ENCODE data around the gene ZBBX.

The ZBBX gene

GRCh38 chr3:167304077-167304476 is 76.0 kb downstream of the ZBBX start:
- no peak for DNase-seq

GRCh38 chr3:167302678-167303077 is 77.4 kb downstream of the ZBBX start:
- DNase-seq: no peak

GRCh38 chr3:167300207-167300606 is 79.9 kb downstream of the ZBBX start:
- no peak for DNase-seq

GRCh38 chr3:167289435-167289834 is 90.7 kb downstream of the ZBBX start:
- DNase-seq: no peak

GRCh38 chr3:167288737-167289136 is 91.4 kb downstream of the ZBBX start:
- no peak for DNase-seq

GRCh38 chr3:167287308-167287707 is 92.8 kb downstream of the ZBBX start:
- DNase-seq: no peak

GRCh38 chr3:167274141-167274874 is 105.8 kb downstream of the ZBBX start:
- DNase-seq: no peak

- DNase-seq: no peak
Measured at GRCh38 chr3:167253037-167253436, 127.1 kb downstream of the ZBBX start.

- no peak for DNase-seq
Measured at GRCh38 chr3:167251678-167252077, 128.4 kb downstream of the ZBBX start.

GRCh38 chr3:167246252-167246651 is 133.8 kb downstream of the ZBBX start:
- DNase-seq: no peak

- no peak for DNase-seq
Measured at GRCh38 chr3:167241048-167241845, 138.8 kb downstream of the ZBBX start.

GRCh38 chr3:167228135-167228534 is 152.0 kb downstream of the ZBBX start:
- DNase-seq: no peak

GRCh38 chr3:167225821-167226220 is 154.3 kb downstream of the ZBBX start:
- no peak for DNase-seq

GRCh38 chr3:167209011-167209410 is 171.1 kb downstream of the ZBBX start:
- no peak for DNase-seq

- DNase-seq: no peak
Measured at GRCh38 chr3:167203062-167203461, 177.0 kb downstream of the ZBBX start.

GRCh38 chr3:167198949-167199600 is 181.0 kb downstream of the ZBBX start:
- DNase-seq: no peak

Measured in CD4-positive, alpha-beta T cell treated with Interleukin-10 for 1 hour (primary cell).